NCI-H2107 treated with DMSO at 0.1 percent for 48 hours (cell line): ENCODE measurements around the gene POLQ.
"Not testable (repeated sequence)": the region's sequence is repeated elsewhere in the genome, so short reads cannot be mapped to it uniquely, and the experiment has no call there.

ENCODE experiments used
- DNase-seq: peaks from one replicate; lab custom pipeline; 2025; ENCODE audit not compliant: unreplicated experiment; lab: John Stamatoyannopoulos, UW

Gene POLQ

DNA sequence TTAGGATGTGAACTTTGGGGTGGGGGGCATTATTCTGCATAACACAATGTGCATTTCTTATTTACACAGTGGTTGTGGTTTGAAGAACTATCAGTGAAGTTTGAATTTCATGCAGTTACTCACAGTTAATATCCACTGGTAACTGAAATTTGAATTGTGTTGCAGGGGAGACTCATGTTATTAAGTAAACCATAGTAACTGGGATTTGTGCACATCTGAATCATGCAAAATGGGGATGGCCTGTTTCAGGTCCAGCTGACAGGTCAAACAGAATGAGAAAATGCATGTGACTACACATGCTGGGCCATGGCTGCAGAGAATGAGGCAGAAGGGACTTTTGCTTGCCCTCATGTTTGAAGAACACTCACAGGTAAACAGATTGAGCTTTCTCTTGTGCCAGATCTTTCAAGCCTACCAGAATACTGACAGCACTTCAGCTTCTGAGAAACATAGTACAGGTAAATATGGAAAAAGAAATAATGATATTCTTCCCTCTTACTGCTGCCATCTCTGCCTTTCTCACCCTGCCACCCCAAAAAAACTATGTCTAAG, 115.0 kb downstream of the POLQ start:
- no peak for DNase-seq

DNA sequence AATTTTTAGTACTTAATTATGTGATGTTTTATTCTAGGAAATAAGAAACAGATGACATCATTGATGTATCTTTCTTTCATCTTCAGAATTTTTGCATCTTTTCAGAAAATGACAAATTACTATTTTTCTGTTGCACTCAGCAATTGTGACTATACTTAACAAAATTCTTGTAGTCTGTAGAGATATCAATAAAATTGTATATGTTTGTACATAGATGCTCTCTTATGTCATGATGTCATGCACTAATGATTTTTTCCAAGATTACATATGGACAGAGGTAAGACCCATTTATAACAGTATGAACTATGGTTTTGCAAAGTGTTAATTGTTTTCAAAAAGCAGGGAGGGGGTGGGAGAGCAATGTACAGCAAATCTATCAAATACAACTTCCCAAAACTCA, 121.2 kb downstream of the POLQ start:
- no peak for DNase-seq

DNA sequence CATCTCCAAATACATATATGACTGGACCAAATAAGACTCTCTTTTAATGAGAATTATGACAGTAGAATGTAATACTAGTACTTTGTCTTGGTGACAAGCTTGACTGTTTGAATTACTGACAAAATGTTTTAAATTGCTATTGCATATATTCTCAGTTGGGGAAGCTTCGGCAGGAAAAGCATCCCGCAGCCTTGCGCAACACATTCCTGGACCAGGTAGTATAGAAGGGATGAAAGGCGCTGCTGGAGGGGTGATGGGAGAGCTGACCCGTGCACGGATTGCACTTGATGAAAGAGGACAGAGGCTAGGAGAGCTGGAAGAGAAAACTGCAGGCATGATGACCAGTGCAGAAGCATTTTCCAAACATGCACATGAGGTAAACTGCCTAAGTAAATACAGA, 127.6 kb downstream of the POLQ start:
- DNase-seq, result no peak

- no peak for DNase-seq
Measured at GRCh38 chr3:121414924-121415323, 130.9 kb downstream of the POLQ start.

DNA sequence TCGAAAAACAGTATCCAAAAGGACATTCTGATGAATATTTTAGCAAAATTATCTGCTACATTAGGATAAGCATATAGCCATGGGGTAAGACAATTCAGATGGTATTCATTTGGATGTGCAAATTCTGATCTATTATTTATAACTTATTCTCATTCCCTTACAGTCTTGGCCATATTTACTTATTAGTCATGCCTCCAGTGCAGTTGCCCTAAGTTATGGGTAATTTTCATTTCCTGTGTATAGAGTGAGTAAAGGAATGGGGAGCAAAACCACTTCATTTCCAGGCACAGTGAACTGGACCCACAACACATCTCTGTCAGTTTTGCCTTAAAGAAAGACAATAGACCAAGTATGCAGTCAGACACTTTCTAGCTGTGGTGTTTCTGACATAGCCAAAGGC, 134.3 kb downstream of the POLQ start:
- no peak for DNase-seq

DNA sequence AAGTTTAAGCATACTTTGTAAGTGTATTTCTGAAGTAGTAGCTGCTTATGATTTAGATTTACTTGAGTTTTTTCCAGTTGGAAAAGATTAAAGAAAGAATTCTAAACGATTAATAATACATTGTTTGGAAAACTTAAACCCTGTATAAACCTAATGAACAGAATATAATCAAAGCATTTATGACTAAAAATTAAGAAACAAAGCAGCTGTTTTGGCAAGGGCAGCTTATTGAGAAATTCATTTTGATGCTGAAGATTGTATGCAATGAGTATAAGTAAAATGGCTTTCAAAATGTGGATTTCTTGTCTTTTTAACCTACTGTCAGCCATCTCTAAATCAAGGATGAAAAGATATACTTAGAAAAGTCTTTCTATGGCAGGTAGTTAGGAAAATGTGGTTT, 140.2 kb downstream of the POLQ start:
- no peak for DNase-seq

- DNase-seq, result no peak
Measured at GRCh38 chr3:121399820-121400219, 146.0 kb downstream of the POLQ start.

DNA sequence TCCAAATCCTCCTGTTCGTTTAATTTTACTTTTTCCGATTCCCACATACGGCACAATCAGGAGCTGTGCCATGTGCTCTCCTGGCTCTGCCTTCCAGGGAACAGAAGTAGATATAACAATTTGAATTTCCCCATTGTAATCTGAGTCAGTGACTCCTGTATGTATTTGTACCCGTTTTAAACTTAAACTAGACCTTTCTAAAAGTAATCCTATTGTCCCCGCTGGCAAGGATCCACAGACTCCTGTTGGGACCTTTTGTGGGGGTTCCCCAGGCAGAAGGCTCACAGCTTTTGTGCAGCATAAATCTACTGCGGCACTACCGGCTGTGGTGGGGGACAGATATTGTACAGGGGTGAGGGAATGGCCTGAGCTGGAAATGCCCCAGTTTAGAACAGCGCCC, 147.7 kb downstream of the POLQ start:
- DNase-seq, result not testable (repeated sequence)

DNA sequence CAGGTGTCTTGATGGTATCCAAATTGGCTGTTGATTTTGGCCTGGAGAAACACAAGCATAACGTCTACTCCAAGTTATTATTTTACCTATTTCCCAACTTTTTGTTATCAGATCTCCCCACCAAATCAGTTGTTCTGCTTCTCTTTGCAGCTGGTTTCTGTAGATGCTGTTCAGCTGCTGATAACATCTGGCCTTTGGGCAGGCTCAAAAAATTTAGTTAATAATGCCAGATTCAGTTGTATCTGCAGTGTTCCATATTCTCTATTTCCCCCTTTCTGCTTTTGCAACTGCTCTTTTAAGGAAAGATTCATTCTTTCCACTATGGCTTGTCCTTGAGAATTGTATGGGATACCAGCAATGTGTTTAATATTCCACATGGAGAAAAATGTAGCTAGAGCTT, 149.8 kb downstream of the POLQ start:
- DNase-seq, result not testable (repeated sequence)

DNA sequence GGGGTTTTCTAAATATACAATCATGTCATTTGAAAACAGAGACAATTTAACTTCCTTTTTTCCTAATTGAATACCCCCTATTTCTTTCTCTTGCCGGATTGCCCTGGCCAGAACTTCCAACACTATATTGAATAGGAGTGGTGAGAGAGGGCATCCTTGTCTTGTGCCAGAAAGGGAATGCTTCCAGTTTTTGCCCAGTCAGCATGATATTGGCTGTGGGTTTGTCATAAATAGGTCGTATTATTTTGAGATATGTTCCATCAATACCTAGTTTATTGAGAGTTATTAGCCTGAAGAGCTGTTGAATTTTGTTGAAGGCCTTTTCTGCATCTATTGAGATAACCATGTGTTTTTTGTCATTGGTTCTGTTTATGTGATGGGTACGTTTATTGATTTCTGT, 157.5 kb downstream of the POLQ start:
- not testable (repeated sequence) for DNase-seq
